Endothelial cell of umbilical vein (primary cell): Measurements from ENCODE around the gene NCOA7. TPM values are rescaled to one million over a fixed set of nuclear protein-coding genes. Genes with fewer than 3 reads are reported as not detected.

Experiments used
- BruUV-seq: library from RNA; stranded (reverse); fragments of 400-500 nt; replicated peaks from 2 replicates; lab custom pipeline; 2021; lab: Mats Ljungman, UMichigan
- CTCF ChIA-PET: fragments of 300-600, 350-600 bp; sonication (Branson Sonifier 250); formaldehyde crosslinking; loops from one replicate; lab custom pipeline; 2021; ENCODE audit warnings: antibody characterized with exemption, inconsistent platforms; lab: Charles Lee
- POLR2A ChIA-PET: fragments of 300-600, 350-600 bp; sonication (Branson Sonifier 250); formaldehyde crosslinking; loops from one replicate; lab custom pipeline; 2021; ENCODE audit warnings: antibody characterized with exemption, inconsistent platforms; lab: Charles Lee
- DNase-seq: peaks from one replicate; pipeline ENCODE4 v3.0.0-alpha.2; 2011; ENCODE audit warnings: low read depth, low spot score
- FAIRE-seq: peaks from 2 replicates; lab custom pipeline; 2011; peaks lifted over from hg19 to GRCh38; lab: Jason Lieb, UNC
- H2AFZ ChIP-seq: 2 replicates; pipeline ENCODE4 v1.6.0; 2012; ENCODE audit warnings: low read depth, low read length, control low read depth, inconsistent platforms
- H3K27ac ChIP-seq: 2 replicates; pipeline ENCODE4 v1.5.1; 2011; ENCODE audit warnings: low read depth, mild to moderate bottlenecking, control low read depth, low read length, moderate library complexity; ENCODE audit not compliant: insufficient read depth
- H3K27me3 ChIP-seq, 2 experiments: 2 replicates each; pipeline versions ENCODE4 v1.6.0 to v1.6.1; 2011; ENCODE audit warnings: low read length in 2 of 2, mixed read lengths in 1 of 2; ENCODE audit not compliant: control insufficient read depth in 2 of 2, insufficient read depth in 2 of 2
- H3K36me3 ChIP-seq, 2 experiments: 2 replicates in 1 of 2; 3 replicates in 1 of 2; pipeline ENCODE4 v1.5.1; 2011; ENCODE audit warnings: low read length in 2 of 2, mild to moderate bottlenecking in 1 of 2, moderate library complexity in 1 of 2; ENCODE audit not compliant: control insufficient read depth in 2 of 2, insufficient read depth in 2 of 2; ENCODE audit errors: extremely low read depth in 1 of 2
- H3K4me1 ChIP-seq: 3 replicates; pipeline ENCODE4 v1.5.1; 2011; ENCODE audit warnings: mild to moderate bottlenecking, low read length; ENCODE audit not compliant: control insufficient read depth, insufficient read depth; ENCODE audit errors: extremely low read depth
- H3K4me2 ChIP-seq: 2 replicates; pipeline ENCODE4 v1.6.1; 2011; ENCODE audit warnings: low read length, control low read depth, mixed read lengths; ENCODE audit not compliant: insufficient read depth
- H3K4me3 ChIP-seq, 3 experiments: fragments of 200-600 bp in 1 of 3; sonication (generic), shearing (Covaris generic) in 1 of 3; replicated peaks in 1 of 3; 2 replicates each; pipeline ENCODE4 v1.5.1; 2011 to 2016; ENCODE audit warnings: control low read depth in 3 of 3, low read length in 3 of 3, mild to moderate bottlenecking in 2 of 3, inconsistent platforms in 1 of 3, low read depth in 1 of 3, moderate library complexity in 1 of 3; ENCODE audit not compliant: insufficient read depth in 1 of 3
- H3K79me2 ChIP-seq: 2 replicates; pipeline ENCODE4 v1.6.0; 2012; ENCODE audit warnings: low read length, inconsistent platforms; ENCODE audit not compliant: control insufficient read depth, insufficient read depth
- H3K9ac ChIP-seq: replicated peaks from 2 replicates; pipeline ENCODE3; 2011; ENCODE audit warnings: low read length, control low read depth; ENCODE audit not compliant: insufficient read depth; ENCODE audit errors: extremely low read depth
- H3K9me1 ChIP-seq: replicated peaks from 3 replicates; pipeline ENCODE4 v1.6.0; 2011; ENCODE audit warnings: mild to moderate bottlenecking, low read length; ENCODE audit not compliant: control insufficient read depth, insufficient read depth; ENCODE audit errors: extremely low read depth
- H3K9me3 ChIP-seq: replicated peaks from 2 replicates; pipeline ENCODE4 v1.5.1; 2012; ENCODE audit warnings: low read length, inconsistent platforms; ENCODE audit not compliant: control insufficient read depth, insufficient read depth
- H4K20me1 ChIP-seq: replicated peaks from 2 replicates; pipeline ENCODE3; 2011; ENCODE audit warnings: mild to moderate bottlenecking, low read length; ENCODE audit not compliant: control insufficient read depth, insufficient read depth; ENCODE audit errors: extremely low read depth
- EZH2 ChIP-seq: IDR thresholded peaks from 2 replicates; pipeline ENCODE4 v1.6.1; 2012; ENCODE audit warnings: borderline replicate concordance, low read depth, mild to moderate bottlenecking, moderate library complexity, low read length, inconsistent platforms; ENCODE audit not compliant: severe bottlenecking
- FOS ChIP-seq: IDR thresholded peaks from 2 replicates; pipeline ENCODE4 v1.6.1; 2011; ENCODE audit warnings: mild to moderate bottlenecking, low read length, moderate library complexity, borderline replicate concordance; ENCODE audit not compliant: insufficient read depth
- GATA2 ChIP-seq: IDR thresholded peaks from 2 replicates; pipeline ENCODE4 v1.7.0; 2011; ENCODE audit warnings: low read depth, mild to moderate bottlenecking, moderate library complexity, mixed read lengths, low read length; ENCODE audit not compliant: insufficient read length, insufficient read depth
- JUN ChIP-seq: IDR thresholded peaks from 2 replicates; pipeline ENCODE4 v1.6.1; 2011; ENCODE audit warnings: borderline replicate concordance, low read depth; ENCODE audit not compliant: insufficient read length, insufficient read depth
- MAX ChIP-seq: IDR thresholded peaks from 2 replicates; pipeline ENCODE4 v1.6.1; 2011; ENCODE audit not compliant: insufficient read depth, insufficient read length
- MYC ChIP-seq: IDR thresholded peaks from one replicate; pipeline ENCODE4 v1.6.1; 2011; ENCODE audit warnings: mild to moderate bottlenecking, low read depth, low read length
- POLR2A ChIP-seq: IDR thresholded peaks from 2 replicates; pipeline ENCODE4 v1.6.1; 2012; ENCODE audit warnings: low read depth, mild to moderate bottlenecking, control low read depth, low read length
- POLR2AphosphoS5 ChIP-seq: IDR thresholded peaks from 2 replicates; pipeline ENCODE4 v1.6.1; 2012; ENCODE audit warnings: low read depth, mild to moderate bottlenecking, control low read depth, low read length, moderate library complexity; ENCODE audit not compliant: insufficient read depth
- dilution Hi-C: fragments of 300-500 bp; cut with MboI; formaldehyde crosslinking; loops from one replicate; pipeline ENCODE4 v1.15.0; 2019; ENCODE audit warnings: low sequenced_read_pairs; ENCODE audit not compliant: extremely low pct_ligation_motif_present
- intact Hi-C: fragments of 100-400 bp; cut with micrococcal nuclease; formaldehyde crosslinking; loops from one replicate; pipeline ENCODE4 v1.10.0; 2022
- polyA plus RNA-seq, 4 experiments: library from polyadenylated mRNA; depleted of rRNA in 3 of 4; stranded (reverse) in 3 of 4; unstranded in 1 of 4; fragments of >200 nt; gene quantifications; 2 replicates each; pipeline versions ENCODE4 v1.2.1 to v1.2.3, GENCODE V29; 2011 to 2012; ENCODE audit warnings: missing spikeins in 1 of 4
- total RNA-seq: library from RNA; stranded (reverse); gene quantifications from 2 replicates; pipeline ENCODE4 v1.2.3, GENCODE V29; 2021
- TF ChIP-seq, protein P1 (sequence below), 2 donors: IDR thresholded peaks; 1 replicate in 1 of 2; 2 replicates in 1 of 2; pipeline ENCODE4 v1.5.1; 2011; ENCODE audit warnings: low read length in 2 of 2, mild to moderate bottlenecking in 2 of 2, moderate library complexity in 2 of 2, control low read depth in 1 of 2, inconsistent platforms in 1 of 2, low read depth in 1 of 2; ENCODE audit not compliant: insufficient read depth in 1 of 2; ENCODE audit errors: extremely low read depth in 1 of 2

Gene NCOA7
- total and polyA plus RNA-seq, 2 donors (not counting 3 experiments of a cell fraction or from before 2014, with no cell fraction given) = 27.7 to 71.2 TPM

DNA sequence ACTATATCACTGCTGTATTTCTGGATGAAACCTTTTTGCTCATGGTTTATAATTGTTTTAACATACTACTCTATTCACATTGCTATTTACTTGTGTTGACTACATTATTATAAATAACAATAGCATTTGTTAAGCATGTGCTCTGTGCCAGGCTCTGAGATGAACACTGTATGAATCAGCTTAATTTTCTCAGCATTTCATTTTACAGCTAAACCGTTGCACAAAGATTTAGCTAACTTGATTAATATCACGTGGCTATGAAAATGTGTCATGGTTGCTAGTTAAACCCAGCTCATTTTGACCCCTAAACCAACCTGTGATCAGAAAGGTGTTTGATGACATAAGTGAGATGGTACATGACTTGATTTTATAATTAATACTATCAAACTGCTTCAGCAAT, 77.5 kb downstream of the NCOA7 start:
- CTCF ChIA-PET = interaction anchor here (1.4 to 1.5 kb wide), 3 partner anchors 9 to 106 kb away, joined by 4 to 6 read pairs (median 5); no protein-coding TSS in a partner anchor
- DNase-seq (no peak), FAIRE-seq (no peak)
- Histone ChIP-seq H3K4me2 (no peak overlapping the region), H2AFZ (no peak overlapping the region), H3K27ac (no peak overlapping the region), H3K27me3 (no peaks in the 10 kb centered on the region), H3K4me3 (no peak overlapping the region), H3K9ac (no peak overlapping the region), H3K9me1 (no peaks in the 10 kb centered on the region), H3K4me1 (peaks cover 5% of the 10 kb centered on the region), H3K36me3 (no peaks in the 10 kb centered on the region), H4K20me1 (no peaks in the 10 kb centered on the region), H3K79me2 (no peaks in the 10 kb centered on the region), H3K9me3 (no peaks in the 10 kb centered on the region)
- dilution Hi-C loops = no loop called here
- BruUV-seq = no TSS peak
- intact Hi-C loops = no loop called here
- no peak for TF ChIP-seq POLR2AphosphoS5
- no peak for TF ChIP-seq POLR2A
- TF ChIP-seq JUN = no peak
- no peak for TF ChIP-seq MAX
- TF ChIP-seq, protein P1, sequence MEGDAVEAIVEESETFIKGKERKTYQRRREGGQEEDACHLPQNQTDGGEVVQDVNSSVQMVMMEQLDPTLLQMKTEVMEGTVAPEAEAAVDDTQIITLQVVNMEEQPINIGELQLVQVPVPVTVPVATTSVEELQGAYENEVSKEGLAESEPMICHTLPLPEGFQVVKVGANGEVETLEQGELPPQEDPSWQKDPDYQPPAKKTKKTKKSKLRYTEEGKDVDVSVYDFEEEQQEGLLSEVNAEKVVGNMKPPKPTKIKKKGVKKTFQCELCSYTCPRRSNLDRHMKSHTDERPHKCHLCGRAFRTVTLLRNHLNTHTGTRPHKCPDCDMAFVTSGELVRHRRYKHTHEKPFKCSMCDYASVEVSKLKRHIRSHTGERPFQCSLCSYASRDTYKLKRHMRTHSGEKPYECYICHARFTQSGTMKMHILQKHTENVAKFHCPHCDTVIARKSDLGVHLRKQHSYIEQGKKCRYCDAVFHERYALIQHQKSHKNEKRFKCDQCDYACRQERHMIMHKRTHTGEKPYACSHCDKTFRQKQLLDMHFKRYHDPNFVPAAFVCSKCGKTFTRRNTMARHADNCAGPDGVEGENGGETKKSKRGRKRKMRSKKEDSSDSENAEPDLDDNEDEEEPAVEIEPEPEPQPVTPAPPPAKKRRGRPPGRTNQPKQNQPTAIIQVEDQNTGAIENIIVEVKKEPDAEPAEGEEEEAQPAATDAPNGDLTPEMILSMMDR (IDR thresholded peaks at IDR 0.05; ENCODE audit: extremely low read depth in 1 of 2, insufficient read depth in 1 of 2, low read depth in 1 of 2, low read length in 2 of 2) = no peak
- POLR2A ChIA-PET = no interaction called here

GRCh38 chr6:125868678-125869395, 78.1 kb downstream of the NCOA7 start:
- Histone ChIP-seq H2AFZ (no peak overlapping the region), H3K4me3 (no peak overlapping the region), H3K79me2 (no peaks in the 10 kb centered on the region), H3K36me3 (no peaks in the 10 kb centered on the region), H4K20me1 (no peaks in the 10 kb centered on the region), H3K9ac (no peak overlapping the region), H3K4me2 (no peak overlapping the region), H3K27me3 (no peaks in the 10 kb centered on the region), H3K4me1 (peaks cover 5% of the 10 kb centered on the region), H3K27ac (no peak overlapping the region), H3K9me1 (no peaks in the 10 kb centered on the region), H3K9me3 (no peaks in the 10 kb centered on the region)
- dilution Hi-C loops = no loop called here
- ChIA-PET POLR2A (no interaction called here), CTCF (interaction anchor here (1.4 to 1.8 kb wide), 3 partner anchors 8 to 105 kb away, joined by 4 to 5 read pairs (median 4); no protein-coding TSS in a partner anchor)
- no TSS peak for BruUV-seq
- FAIRE-seq = no peak
- no peak for DNase-seq
- intact Hi-C loops = no loop called here
- TF ChIP-seq, protein P1 (IDR thresholded peaks at IDR 0.05; ENCODE audit: extremely low read depth in 1 of 2, insufficient read depth in 1 of 2, low read depth in 1 of 2, low read length in 2 of 2) = no peak
- no peak for TF ChIP-seq POLR2AphosphoS5
- no peak for TF ChIP-seq MAX
- TF ChIP-seq MYC = no peak
- TF ChIP-seq FOS = no peak
- TF ChIP-seq GATA2 = no peak
- no peak for TF ChIP-seq EZH2
- no peak for TF ChIP-seq POLR2A
- TF ChIP-seq JUN = no peak
